ENCODE data around the gene SFSWAP.

The SFSWAP gene

GRCh38 chr12:131830335-131830913 is 119.5 kb downstream of the SFSWAP start:
- peak overlapping the region; percentile 62 for H3K4me3 ChIP-seq (replicated peaks; ENCODE audit: low read depth, low read length)
- TF ChIP-seq, protein P1, sequence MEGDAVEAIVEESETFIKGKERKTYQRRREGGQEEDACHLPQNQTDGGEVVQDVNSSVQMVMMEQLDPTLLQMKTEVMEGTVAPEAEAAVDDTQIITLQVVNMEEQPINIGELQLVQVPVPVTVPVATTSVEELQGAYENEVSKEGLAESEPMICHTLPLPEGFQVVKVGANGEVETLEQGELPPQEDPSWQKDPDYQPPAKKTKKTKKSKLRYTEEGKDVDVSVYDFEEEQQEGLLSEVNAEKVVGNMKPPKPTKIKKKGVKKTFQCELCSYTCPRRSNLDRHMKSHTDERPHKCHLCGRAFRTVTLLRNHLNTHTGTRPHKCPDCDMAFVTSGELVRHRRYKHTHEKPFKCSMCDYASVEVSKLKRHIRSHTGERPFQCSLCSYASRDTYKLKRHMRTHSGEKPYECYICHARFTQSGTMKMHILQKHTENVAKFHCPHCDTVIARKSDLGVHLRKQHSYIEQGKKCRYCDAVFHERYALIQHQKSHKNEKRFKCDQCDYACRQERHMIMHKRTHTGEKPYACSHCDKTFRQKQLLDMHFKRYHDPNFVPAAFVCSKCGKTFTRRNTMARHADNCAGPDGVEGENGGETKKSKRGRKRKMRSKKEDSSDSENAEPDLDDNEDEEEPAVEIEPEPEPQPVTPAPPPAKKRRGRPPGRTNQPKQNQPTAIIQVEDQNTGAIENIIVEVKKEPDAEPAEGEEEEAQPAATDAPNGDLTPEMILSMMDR (IDR thresholded peaks at IDR 0.05; ENCODE audit: low read length, missing control alignments): peak; percentile 31
- DNase-seq (ENCODE audit: low read depth): peak; percentile 88

- peak overlapping the region; percentile 62 for H3K4me3 ChIP-seq (replicated peaks; ENCODE audit: low read depth, low read length)
- TF ChIP-seq, protein P1 (IDR thresholded peaks at IDR 0.05; ENCODE audit: low read length, missing control alignments): no peak
- DNase-seq (ENCODE audit: low read depth): peak; percentile 22
Measured at GRCh38 chr12:131830914-131831571, 120.2 kb downstream of the SFSWAP start.

DNA sequence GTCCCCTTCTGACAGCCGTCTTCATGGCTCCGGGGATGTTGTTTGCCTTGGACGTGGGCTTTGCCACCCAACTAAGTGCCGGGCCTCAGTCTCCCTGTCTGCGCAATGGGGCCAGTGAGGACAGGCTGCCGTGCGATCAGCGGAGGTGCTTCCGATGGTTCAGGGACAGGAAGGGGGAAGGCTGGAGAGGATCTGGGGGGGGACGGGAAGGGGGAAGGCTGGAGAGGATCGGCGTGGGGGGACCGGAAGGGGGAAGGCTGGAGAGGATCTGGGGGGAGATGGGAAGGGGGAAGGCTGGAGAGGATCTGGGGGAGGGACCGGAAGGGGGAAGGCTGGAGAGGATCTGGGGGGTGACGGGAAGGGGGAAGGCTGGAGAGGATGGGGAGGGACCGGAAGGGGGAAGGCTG is 120.7 kb downstream of the SFSWAP start:
- TF ChIP-seq, protein P1 (IDR thresholded peaks at IDR 0.05; ENCODE audit: low read length, missing control alignments): no peak
- peak; percentile 82 for DNase-seq (ENCODE audit: low read depth)
- H3K4me3 ChIP-seq (replicated peaks; ENCODE audit: low read depth, low read length): peak overlapping the region; percentile 62

- TF ChIP-seq, protein P1 (IDR thresholded peaks at IDR 0.05; ENCODE audit: low read length, missing control alignments): no peak
- DNase-seq (ENCODE audit: low read depth): peak; percentile 66
- H3K4me3 ChIP-seq (replicated peaks; ENCODE audit: low read depth, low read length): peak overlapping the region; percentile 62
Measured at GRCh38 chr12:131832321-131833231, 121.7 kb downstream of the SFSWAP start.

GRCh38 chr12:131833288-131833895 is 122.5 kb downstream of the SFSWAP start:
- TF ChIP-seq, protein P1 (IDR thresholded peaks at IDR 0.05; ENCODE audit: low read length, missing control alignments): no peak
- no peak overlapping the region for H3K4me3 ChIP-seq (replicated peaks; ENCODE audit: low read depth, low read length)

GRCh38 chr12:131833896-131834641 is 123.2 kb downstream of the SFSWAP start:
- DNase-seq (ENCODE audit: low read depth): peak; percentile 39
- TF ChIP-seq, protein P1 (IDR thresholded peaks at IDR 0.05; ENCODE audit: low read length, missing control alignments): peak; percentile 53
- no peak overlapping the region for H3K4me3 ChIP-seq (replicated peaks; ENCODE audit: low read depth, low read length)

More at GRCh38 chr12:131833288-131833895, 122.5 kb downstream of the SFSWAP start:
- DNase-seq (ENCODE audit: low read depth): no peak

Data from fibroblast of pulmonary artery (primary cell).